ENCODE results near the gene TUBGCP3.

DNA sequence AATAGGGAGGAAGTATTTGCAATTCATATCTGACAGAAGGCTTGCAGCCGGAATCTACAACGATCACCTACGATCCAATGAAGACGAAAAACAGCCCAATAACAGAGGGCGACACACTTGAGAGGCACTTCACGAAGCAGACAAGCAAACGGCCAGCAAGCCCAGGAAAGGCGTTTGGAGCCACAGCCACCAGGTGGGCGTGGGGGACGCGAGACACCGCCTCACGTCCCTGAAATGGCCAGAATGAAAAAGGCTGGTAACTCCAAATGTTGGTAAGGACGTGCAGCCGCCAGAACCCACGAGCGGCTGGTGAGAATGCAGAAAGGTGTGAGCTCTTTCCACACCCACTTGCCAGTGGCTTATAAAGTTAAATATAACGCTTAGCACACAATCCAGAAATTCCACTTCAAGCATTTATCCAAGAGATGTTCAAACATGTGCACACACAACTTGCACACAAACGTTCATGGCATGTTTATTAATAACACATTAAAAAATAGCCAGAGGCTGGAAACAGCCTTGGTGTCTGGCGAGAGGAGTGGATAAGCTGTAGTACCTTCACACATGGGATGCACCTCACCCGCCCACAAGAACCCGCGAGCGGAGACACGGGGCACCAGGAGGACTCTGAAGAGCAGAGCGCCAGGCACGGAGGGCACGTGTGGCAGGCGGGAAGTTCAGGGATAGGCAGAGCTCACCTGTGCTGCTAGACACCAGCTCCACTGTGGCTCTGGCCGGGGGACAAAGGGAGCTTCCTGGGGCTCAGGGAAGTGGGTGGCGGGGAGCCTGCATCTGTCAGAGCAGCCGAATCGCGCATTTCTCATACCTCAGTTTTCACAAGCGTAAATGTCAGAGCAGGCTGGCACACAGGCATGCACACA is 122.5 kb downstream of the TUBGCP3 start:
- TF ChIP-seq POLR2AphosphoS5 (IDR thresholded peaks at IDR 0.05; ENCODE audit: low read depth) (no peak), EZH2phosphoT487 (IDR thresholded peaks at IDR 0.05; ENCODE audit: unreplicated experiment) (no peak), EZH2 (IDR thresholded peaks at IDR 0.05; ENCODE audit: low read depth, unreplicated experiment) (no peak)
- TF ChIP-seq, protein P1, sequence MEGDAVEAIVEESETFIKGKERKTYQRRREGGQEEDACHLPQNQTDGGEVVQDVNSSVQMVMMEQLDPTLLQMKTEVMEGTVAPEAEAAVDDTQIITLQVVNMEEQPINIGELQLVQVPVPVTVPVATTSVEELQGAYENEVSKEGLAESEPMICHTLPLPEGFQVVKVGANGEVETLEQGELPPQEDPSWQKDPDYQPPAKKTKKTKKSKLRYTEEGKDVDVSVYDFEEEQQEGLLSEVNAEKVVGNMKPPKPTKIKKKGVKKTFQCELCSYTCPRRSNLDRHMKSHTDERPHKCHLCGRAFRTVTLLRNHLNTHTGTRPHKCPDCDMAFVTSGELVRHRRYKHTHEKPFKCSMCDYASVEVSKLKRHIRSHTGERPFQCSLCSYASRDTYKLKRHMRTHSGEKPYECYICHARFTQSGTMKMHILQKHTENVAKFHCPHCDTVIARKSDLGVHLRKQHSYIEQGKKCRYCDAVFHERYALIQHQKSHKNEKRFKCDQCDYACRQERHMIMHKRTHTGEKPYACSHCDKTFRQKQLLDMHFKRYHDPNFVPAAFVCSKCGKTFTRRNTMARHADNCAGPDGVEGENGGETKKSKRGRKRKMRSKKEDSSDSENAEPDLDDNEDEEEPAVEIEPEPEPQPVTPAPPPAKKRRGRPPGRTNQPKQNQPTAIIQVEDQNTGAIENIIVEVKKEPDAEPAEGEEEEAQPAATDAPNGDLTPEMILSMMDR (conservative IDR thresholded peaks at IDR 0.05; ENCODE audit: low read depth in 2 of 2), result no peak
